ENCODE data around the gene AGAP3. TPM values are rescaled to one million over a fixed set of nuclear protein-coding genes. Genes with fewer than 3 reads are reported as not detected.

Gene AGAP3
- polyA plus RNA-seq, 1 of the 3 experiments (the other 2 are of a cell fraction), result 126 TPM

DNA sequence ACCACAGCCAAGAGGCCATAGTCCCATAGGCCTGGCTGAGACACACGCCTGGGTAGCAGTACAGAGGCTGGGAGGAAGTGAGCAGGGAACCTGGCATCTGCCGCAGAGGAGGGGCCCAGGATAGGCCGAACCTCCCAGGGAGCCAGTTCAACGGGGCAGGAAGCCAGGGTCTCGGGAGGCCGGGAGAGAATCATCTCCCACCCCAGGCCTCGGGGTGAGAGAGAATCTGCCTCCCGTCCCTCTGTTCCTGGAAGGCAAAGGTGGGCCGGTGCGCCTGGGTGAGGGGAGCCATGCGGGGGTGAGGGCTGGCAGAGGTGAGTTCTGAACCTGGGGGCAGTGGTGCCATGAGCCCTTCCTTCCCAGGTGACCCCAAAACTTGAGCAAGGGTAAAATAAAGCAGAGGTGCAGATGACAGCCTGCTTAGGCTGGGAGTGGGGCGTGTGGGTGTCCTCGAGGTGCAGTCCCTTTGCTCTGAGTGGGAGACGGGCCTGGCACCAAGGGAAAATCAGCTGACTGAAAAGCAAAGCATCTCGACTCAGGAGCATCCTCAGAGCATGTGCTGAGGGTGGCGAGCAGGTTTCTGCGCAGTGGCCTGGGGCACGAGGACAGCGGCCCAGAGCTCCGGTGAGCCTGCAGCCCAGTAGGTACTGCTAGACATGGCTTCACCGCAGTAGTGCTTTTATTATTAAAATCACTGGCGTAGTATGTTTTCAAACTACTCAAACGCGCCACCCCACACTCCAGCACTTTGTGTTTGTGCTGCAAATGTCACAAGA is 15.5 kb downstream of the AGAP3 start:
- WGBS (ENCODE audit: low lambda C conversion rate), result 94% methylated on average over 24 of the region's 24 CpGs
- H3K27ac ChIP-seq (ENCODE audit: low read depth in 2 of 2, low read length in 1 of 2), result no peak overlapping the region
- H3K4me2 ChIP-seq, result no peak overlapping the region
- H2AFZ ChIP-seq (ENCODE audit: low read depth), result no peak overlapping the region
- no peak overlapping the region for H3K9ac ChIP-seq
- CTCF ChIA-PET, result interaction anchor here (1.1 to 18.7 kb wide), 3 partner anchors 11 to 73 kb away, joined by 3 to 474 read pairs (median 54); partner anchors contain the start of genes ABCB8, AGAP3, FASTK and TMUB1
- H3K27me3 ChIP-seq (ENCODE audit: insufficient read depth), result no peaks in the 10 kb centered on the region
- peaks cover 0 to 7% of the 10 kb centered on the region in 2 experiments; a peak in 1 of 4 replicates for H3K4me1 ChIP-seq (ENCODE audit: control insufficient read depth in 1 of 2, insufficient read depth in 2 of 2, low read depth in 1 of 2, low read length in 1 of 2)
- no peak for DNase-seq
- peaks cover 0 to 5% of the 10 kb centered on the region in 2 experiments for H3K36me3 ChIP-seq (replicated peaks in 1 of 2; ENCODE audit: control insufficient read depth in 1 of 2, insufficient read depth in 2 of 2, low read length in 1 of 2)
- H3F3A ChIP-seq (replicated peaks; ENCODE audit: insufficient read depth), result peaks cover 24% of the 10 kb centered on the region
- no peaks in the 10 kb centered on the region for H3K9me3 ChIP-seq
- POLR2A ChIA-PET, result no interaction called here
- H3K79me2 ChIP-seq (ENCODE audit: insufficient read depth), result peaks cover 94% of the 10 kb centered on the region
- H3K9me2 ChIP-seq, result no peaks in the 10 kb centered on the region
- H4K20me1 ChIP-seq (ENCODE audit: insufficient read depth), result peaks cover 93% of the 10 kb centered on the region
- TF ChIP-seq TCF12 (IDR thresholded peaks at IDR 0.05) (no peak), JUND (IDR thresholded peaks at IDR 0.05) (no peak), SMC3 (IDR thresholded peaks at IDR 0.05; ENCODE audit: low read depth, low read length) (no peak), TEAD4 (IDR thresholded peaks at IDR 0.05; ENCODE audit: borderline replicate concordance, insufficient read depth) (no peak), GATA2 (CRISPR knock-in tag; IDR thresholded peaks at IDR 0.05) (no peak), MEF2A (IDR thresholded peaks at IDR 0.05; ENCODE audit: borderline replicate concordance, low read depth) (no peak), NFIC (IDR thresholded peaks at IDR 0.05; ENCODE audit: borderline replicate concordance) (no peak), GABPA (IDR thresholded peaks at IDR 0.05; ENCODE audit: low read depth) (no peak), YY1 (IDR thresholded peaks at IDR 0.05; ENCODE audit: low read depth) (no peak)
- TF ChIP-seq, protein P1, sequence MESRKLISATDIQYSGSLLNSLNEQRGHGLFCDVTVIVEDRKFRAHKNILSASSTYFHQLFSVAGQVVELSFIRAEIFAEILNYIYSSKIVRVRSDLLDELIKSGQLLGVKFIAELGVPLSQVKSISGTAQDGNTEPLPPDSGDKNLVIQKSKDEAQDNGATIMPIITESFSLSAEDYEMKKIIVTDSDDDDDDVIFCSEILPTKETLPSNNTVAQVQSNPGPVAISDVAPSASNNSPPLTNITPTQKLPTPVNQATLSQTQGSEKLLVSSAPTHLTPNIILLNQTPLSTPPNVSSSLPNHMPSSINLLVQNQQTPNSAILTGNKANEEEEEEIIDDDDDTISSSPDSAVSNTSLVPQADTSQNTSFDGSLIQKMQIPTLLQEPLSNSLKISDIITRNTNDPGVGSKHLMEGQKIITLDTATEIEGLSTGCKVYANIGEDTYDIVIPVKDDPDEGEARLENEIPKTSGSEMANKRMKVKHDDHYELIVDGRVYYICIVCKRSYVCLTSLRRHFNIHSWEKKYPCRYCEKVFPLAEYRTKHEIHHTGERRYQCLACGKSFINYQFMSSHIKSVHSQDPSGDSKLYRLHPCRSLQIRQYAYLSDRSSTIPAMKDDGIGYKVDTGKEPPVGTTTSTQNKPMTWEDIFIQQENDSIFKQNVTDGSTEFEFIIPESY (IDR thresholded peaks at IDR 0.05; ENCODE audit: borderline replicate concordance, low read depth), result no peak
- TF ChIP-seq, protein P2, sequence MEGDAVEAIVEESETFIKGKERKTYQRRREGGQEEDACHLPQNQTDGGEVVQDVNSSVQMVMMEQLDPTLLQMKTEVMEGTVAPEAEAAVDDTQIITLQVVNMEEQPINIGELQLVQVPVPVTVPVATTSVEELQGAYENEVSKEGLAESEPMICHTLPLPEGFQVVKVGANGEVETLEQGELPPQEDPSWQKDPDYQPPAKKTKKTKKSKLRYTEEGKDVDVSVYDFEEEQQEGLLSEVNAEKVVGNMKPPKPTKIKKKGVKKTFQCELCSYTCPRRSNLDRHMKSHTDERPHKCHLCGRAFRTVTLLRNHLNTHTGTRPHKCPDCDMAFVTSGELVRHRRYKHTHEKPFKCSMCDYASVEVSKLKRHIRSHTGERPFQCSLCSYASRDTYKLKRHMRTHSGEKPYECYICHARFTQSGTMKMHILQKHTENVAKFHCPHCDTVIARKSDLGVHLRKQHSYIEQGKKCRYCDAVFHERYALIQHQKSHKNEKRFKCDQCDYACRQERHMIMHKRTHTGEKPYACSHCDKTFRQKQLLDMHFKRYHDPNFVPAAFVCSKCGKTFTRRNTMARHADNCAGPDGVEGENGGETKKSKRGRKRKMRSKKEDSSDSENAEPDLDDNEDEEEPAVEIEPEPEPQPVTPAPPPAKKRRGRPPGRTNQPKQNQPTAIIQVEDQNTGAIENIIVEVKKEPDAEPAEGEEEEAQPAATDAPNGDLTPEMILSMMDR (IDR thresholded peaks at IDR 0.05), result no peak
- TF ChIP-seq, protein P3, sequence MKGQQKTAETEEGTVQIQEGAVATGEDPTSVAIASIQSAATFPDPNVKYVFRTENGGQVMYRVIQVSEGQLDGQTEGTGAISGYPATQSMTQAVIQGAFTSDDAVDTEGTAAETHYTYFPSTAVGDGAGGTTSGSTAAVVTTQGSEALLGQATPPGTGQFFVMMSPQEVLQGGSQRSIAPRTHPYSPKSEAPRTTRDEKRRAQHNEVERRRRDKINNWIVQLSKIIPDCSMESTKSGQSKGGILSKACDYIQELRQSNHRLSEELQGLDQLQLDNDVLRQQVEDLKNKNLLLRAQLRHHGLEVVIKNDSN (IDR thresholded peaks at IDR 0.05; ENCODE audit: borderline replicate concordance, low read depth), result no peak
- TF ChIP-seq, protein P4, sequence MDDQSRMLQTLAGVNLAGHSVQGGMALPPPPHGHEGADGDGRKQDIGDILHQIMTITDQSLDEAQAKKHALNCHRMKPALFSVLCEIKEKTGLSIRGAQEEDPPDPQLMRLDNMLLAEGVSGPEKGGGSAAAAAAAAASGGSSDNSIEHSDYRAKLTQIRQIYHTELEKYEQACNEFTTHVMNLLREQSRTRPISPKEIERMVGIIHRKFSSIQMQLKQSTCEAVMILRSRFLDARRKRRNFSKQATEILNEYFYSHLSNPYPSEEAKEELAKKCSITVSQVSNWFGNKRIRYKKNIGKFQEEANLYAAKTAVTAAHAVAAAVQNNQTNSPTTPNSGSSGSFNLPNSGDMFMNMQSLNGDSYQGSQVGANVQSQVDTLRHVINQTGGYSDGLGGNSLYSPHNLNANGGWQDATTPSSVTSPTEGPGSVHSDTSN (IDR thresholded peaks at IDR 0.05), result no peak
- TF ChIP-seq, protein P5, sequence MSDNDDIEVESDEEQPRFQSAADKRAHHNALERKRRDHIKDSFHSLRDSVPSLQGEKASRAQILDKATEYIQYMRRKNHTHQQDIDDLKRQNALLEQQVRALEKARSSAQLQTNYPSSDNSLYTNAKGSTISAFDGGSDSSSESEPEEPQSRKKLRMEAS (IDR thresholded peaks at IDR 0.05; ENCODE audit: low read depth), result no peak
- TF ChIP-seq, protein P6, sequence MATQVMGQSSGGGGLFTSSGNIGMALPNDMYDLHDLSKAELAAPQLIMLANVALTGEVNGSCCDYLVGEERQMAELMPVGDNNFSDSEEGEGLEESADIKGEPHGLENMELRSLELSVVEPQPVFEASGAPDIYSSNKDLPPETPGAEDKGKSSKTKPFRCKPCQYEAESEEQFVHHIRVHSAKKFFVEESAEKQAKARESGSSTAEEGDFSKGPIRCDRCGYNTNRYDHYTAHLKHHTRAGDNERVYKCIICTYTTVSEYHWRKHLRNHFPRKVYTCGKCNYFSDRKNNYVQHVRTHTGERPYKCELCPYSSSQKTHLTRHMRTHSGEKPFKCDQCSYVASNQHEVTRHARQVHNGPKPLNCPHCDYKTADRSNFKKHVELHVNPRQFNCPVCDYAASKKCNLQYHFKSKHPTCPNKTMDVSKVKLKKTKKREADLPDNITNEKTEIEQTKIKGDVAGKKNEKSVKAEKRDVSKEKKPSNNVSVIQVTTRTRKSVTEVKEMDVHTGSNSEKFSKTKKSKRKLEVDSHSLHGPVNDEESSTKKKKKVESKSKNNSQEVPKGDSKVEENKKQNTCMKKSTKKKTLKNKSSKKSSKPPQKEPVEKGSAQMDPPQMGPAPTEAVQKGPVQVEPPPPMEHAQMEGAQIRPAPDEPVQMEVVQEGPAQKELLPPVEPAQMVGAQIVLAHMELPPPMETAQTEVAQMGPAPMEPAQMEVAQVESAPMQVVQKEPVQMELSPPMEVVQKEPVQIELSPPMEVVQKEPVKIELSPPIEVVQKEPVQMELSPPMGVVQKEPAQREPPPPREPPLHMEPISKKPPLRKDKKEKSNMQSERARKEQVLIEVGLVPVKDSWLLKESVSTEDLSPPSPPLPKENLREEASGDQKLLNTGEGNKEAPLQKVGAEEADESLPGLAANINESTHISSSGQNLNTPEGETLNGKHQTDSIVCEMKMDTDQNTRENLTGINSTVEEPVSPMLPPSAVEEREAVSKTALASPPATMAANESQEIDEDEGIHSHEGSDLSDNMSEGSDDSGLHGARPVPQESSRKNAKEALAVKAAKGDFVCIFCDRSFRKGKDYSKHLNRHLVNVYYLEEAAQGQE (IDR thresholded peaks at IDR 0.05; ENCODE audit: low read depth, low read length), result no peak
- no peak overlapping the region for H3K4me3 ChIP-seq (ENCODE audit: low read depth in 2 of 2, low read length in 1 of 2)

All from SK-N-SH (cell line).